ENCODE data around the gene SH2D7.

SH2D7 gene

DNA sequence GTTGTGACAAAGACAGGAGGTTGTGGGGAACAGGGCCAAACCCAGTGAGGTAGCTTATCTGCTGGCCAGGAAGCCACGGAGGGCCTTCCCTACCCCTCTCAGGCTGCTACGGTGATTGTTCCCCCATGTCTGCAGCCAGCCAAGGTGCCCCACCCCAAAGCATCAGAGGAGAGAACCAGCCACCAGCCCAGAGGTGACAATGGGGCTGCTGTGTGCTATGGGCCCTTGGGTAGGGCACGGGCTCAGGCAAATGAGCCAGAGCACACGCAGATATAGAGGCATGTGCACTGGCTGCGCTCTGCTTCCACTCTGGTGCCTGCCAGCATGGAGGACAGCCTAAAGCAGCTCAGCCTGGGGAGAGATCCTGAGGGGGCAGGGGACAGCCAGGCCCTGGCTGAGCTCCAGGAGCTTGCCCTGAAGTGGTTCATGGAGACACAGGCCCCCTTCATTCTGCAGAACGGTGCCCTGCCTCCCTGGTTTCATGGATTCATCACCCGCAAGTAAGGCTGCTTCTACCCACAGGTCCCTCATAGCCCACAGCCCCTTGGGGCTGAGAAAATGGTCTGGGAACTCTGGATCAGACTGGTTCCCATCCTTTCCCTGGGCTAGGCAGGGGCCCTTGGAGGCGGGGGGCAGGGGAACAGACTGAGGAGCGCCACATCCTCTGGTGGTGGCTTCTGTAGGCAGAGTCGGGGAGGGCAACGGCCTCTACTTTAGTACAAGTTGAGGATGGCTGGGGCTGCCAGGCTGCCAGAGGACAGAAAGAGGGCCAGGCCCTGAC lies at the start of gene SH2D7:
Gene SH2D7, plus strand, starts transcription at position 301 of the 781 bp plus-strand sequence. Its CDS starts 24 bp downstream, at position 325.
- no peak for DNase-seq

DNA sequence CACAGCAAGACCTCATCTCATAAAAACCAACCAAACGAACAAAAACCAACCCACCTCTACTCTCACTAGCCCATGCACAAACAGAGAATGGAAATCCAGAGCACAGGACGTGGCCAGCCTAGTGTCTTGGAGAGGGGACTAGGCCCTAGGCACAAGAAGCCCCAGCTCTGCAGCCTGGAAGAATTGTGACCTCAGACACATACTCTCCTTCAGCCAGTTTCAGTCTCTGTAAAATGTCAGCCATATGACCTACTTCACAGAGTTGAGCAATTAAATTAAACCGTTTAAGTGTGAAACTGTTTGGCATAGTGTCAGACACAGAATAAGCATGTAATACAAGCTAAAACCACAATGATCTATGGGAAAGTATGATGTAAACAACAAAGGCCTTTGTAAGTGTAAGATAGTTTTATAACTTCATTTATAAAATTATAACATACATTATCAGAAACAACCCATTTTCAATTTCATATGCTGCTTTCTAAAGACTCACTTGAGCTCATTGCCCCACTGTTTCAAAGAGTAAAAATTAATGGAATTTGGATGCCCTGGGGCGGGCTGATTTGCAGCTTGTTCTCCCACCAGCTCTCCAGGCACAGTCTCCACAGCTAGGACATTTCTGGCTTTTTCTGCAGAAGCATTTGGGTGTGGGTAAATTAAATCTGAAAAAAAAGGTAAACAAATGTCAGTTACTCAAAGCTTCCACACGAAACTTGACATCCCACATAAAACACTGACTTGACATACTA lies 47.8 kb upstream of the SH2D7 start:
- no peak for DNase-seq

DNA sequence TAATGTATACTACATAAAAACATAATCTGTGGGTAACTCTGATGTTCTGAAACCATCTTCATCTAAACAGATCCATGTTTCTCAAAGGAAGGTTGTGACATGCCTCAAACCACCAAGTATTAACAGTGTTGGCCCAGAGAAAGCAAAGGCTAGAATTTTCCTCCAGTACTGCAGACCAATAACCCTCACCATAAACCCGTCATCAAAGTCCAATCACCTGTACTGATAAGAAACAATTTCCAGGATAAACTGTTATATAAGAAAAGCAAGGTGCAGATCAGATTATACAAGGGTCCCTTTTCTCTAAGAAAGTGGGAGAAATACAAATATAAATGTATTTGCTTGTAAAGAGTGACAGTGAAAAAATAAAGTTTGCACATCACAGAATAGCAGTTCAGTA lies 47.2 kb upstream of the SH2D7 start:
- DNase-seq, result no peak

DNA sequence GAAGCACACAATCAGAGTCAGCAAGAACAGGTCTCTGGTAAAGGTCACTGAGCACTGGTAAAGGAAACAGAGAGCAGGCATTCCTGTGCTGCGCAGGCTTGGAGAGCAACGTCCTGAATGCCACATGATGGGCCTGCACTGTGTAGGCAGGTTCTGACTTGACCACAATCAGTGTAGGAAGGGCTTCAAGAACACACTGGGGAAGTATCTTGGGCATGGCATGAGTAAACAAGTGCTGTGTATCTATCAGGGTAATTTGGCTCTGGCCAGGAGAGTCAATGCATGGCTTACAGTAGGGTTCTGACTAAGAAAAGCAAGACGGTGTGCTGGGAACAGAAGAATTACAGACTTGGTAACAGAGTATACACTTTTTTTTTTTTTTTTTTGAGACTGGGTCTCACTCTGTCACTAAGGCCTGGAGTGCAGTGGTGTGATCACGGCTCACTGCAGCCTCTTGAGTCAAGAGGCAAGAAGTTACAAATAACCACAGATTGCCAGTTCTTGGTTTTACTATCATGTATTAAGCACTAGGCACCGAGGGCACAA lies 45.5 kb upstream of the SH2D7 start:
- DNase-seq, result no peak

DNA sequence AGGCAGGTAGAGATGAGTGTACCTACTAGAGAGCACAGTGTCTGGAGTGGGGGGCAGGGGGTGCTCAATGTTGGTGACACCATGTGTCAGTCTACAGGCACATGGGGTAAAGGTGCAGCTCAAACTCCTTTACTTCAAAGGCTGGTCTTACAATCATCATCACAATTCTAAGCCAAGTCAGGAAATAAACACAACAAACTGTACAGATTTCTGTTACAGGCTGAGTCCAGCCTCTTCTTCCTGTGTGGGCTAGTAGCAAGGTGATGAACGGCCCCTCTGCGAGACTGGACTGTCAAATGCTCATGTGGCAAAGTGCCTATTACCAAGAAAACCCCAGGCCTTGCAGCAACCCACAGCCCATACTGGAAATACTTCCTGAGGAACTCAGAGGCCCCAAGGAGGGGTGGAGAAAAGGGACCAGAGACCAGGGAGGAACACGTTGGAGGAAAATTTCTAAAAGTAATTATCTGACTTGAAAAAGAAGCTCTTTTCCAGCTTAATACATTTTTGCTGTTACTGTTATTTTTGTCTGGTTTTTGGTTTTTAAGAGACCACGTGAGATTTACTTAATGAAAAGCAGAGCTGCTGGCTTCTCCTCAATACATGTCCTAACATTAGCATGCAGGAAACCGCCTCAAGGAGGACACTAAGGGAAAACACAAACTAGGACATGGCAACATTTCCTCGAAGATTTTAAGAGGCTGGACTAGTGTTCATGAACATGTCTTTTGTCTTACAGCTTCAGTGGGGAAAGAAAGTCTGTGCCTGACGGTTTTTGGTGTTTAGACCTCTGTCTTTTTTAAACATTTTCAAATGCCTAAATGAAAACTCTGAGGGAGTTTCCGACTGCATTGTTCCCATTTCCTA lies 44.4 kb upstream of the SH2D7 start:
- DNase-seq, result no peak

DNA sequence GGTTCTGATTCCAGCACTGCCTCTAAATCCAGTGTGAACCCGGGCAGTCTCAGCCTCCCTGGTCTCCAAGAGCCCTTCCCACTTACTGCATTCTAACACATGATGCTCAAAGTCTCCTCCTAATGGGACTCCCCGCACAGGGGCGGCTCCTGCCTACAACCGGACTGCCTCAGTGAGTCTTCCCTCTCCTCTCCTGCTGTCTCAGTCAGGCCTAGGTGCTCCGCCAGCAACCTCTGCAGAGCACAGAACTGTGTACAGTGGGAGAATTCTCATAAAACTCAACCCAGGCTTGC lies 43.8 kb upstream of the SH2D7 start:
- no peak for DNase-seq

DNA sequence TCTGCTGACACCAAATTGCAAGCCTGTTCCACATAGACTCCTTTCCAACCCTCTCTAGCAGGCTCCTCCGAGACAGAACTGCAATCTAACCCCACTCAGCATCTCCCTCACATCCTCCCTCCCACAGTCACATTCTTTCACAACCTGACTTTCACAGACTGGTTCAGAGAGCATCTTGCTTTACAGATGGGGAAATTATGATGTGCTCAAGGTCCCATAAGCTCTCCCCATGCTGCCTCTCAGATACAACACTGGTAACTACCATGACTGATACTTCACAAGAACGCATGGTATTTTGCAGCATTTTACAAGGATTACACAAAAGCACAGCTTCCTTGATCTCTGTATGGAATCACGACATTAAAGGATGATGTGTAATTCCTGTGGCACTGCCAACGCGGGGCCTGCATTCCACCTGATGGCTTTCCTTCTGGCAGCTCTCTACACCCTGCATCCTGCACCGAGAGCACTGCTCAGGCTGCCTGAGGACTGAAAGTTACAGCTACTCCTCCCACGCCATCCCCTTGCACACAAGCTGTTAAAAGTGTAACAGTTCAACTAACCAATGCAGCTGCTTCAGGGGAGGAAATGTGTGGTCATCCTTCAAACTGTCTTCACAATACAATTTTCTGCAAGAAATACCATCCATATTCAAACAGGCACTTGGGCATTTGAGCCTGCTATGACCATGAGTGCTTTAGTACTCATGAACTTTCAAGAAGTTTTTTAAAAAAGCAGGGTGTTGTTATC lies 42.5 kb upstream of the SH2D7 start:
- no peak for DNase-seq

DNA sequence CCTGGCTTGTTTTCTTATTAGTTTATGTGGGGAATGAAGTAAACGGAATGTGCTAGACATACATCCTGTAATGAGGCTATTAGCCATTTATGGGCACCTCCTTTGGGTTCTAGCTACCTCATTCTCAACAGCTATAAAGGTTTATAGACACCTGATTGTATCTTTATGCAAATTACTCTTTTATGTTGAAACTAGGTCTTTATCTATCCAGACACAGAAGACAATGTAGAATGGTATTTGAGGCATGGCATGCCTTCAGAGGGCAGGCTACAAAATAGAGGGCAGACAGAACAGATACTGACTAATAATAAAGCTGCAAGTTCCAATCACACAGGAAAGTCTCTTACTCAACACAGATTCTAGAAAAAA lies 41.9 kb upstream of the SH2D7 start:
- DNase-seq, result no peak

DNA sequence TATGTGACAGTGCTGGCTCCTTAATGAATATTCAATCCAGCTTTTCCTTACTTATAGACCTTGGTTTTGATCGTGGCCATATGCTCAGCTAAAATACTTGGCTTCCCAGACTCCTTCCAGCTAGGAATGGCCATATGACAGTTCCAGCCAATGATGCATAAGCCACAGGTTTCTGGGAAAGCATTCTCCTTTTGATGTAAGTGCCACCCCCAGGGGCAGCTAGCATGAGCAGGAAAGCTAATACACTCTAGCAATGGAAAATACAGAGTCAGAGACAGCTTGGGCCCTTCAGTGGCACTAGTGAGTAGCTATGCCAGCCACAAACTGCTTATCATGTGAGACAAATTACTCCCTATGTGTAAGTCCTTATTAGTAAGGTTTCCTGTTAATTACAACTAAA lies 41.5 kb upstream of the SH2D7 start:
- DNase-seq, result no peak

DNA sequence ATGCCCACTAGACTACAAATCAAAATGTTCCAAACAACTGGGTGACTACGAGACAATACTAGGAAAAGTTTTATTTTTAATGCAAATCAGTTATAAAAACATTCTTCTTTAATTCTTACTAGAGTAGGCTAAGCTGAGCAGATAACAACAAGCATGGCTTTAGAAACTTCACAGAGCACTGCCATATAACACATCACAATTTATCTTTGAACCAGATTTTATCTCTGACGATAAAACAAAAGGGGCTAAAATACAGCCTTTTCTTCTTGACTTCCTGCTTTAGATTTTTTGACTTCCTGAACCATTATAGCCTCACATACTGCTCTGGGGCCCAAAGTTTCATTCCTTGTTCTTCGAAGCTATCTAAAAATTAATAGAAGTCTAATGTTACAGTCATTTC lies 40.8 kb upstream of the SH2D7 start:
- DNase-seq, result no peak

DNA sequence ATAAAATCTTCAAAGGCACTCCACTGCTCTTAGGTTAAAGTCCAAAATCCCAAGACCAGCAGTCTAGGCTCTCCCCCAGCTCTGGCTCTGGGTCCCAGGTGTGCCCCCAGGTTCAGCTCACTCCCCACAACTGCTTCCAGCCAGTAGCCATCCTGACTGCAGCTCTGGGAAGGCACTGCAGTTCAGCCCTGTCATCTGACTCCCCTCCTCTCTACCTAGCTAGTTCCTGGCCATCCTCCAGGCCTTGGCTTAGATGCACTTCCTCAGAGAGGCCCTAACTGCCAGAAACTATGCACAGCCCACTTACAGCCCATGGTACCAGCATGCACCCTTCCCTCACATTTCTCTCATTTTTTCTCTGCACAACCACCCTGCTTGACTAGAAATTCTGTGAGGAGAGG lies 40.4 kb upstream of the SH2D7 start:
- DNase-seq, result no peak

DNA sequence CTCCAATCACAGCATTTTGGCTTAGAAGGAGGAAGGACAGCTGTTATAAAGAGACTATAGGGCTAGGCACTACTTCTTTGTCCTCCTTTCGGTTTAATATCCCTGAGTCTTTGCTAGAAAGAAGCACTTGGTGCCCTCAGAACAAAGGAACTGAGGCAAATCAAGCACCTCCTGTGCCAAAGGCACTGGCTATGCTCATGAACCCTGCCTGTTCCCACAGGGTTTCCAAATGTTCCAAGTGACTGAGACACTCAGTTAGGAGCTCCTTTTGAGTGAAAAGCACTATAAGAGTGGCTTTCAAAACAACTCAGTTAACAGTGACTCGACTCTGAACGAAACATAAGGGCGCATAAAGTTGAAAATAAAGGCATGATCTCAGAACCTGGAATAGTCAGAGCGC lies 39.8 kb upstream of the SH2D7 start:
- no peak for DNase-seq

DNA sequence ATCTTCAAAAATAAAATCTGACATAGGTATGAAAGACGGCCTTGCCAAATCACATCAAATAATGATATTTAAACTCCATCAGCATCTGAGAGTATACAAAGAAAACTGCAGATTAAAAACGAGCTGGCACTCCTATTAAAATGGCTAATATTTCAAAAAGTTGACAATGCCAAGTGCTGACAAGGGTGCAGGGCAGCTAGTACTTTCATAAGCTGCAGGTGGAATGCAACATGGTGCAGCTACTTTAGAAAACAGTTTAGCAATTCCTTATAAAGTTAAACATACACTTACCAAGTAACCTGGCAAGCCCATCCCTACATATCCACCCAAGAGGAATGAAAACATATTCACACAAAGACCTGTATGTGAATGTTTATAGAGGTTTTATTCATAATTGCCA lies 37.8 kb upstream of the SH2D7 start:
- no peak for DNase-seq

DNA sequence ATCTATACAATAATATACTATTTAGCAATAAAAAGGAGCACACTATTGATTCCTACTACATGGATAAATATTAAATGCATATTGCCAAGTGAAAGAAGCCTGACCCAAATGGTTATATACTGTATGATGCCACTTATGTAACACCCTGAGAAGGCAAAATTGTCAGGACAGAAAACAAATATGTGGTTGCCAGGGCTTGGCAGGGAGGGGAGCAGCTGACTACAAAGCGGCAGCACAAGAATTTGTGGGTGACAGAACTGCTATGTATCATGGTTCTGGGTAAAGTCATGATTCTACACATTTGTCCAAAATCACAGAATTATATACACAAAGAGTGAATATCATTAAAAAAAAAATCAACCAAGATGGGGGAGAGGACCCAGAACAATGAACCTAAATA lies 37.4 kb upstream of the SH2D7 start:
- DNase-seq, result no peak

DNA sequence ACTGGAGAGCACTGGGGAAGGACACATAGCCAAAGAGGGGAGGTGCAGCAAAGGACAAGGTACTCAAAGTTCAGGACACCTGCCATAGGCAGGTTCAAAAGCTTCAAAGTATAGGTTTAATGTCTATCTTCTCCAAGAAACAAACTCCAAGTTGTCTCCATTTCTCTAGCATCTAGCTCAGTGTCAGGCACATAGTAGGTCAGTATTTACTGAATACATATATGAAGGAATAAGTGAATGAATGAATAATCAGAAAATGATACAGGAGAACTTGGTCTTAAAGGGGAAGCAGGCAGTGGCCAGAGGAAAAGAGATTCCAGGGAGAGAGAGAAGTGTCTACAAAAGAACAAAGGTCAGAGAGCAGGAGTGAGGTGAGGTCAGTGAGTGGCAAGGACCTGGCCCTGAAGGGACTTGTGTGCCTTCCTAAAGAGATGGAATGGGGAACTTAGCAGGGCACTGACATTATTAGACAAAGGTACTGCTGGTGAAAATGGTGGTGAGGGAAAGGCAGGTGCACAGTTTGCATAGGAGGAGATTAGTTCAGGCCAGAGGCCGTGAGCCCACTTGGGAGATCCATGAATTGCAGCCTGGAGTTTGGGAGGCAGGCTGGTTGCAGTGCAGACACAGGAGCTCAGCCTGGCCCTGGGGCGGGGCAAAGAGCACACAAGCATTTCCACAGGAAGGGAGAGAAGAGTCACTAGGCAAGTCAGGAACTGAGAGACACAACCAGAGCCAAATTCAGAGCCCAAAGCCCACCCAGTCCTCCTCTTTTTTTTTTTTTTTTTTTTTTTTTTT lies 36.2 kb upstream of the SH2D7 start:
- no peak for DNase-seq

DNA sequence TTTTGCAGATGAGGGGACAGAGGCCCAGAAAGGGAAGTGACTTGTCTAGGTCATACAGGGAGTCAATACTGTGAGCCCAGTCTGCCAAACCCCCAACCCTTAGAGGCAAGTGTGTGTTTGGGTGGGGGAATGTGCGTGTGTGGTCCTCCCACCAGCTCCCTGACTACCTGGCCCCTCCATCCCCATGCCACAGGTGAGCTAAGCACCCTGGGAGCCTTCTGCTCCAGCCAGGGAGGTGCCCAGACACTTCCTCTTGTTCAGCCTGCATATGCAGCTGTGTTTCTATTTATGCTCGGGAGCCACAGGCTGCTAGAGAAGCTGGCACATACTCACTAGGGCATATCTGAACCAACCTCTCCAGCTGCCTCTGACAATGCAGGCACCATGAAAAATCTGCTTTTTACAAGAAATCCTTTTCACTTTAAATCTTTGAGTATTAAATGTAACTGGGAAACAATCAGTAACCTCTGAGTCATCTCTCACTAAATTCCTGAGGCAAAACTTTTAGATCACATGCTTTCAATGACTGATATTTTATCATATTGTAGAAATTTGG lies 35.6 kb upstream of the SH2D7 start:
- DNase-seq, result no peak

DNA sequence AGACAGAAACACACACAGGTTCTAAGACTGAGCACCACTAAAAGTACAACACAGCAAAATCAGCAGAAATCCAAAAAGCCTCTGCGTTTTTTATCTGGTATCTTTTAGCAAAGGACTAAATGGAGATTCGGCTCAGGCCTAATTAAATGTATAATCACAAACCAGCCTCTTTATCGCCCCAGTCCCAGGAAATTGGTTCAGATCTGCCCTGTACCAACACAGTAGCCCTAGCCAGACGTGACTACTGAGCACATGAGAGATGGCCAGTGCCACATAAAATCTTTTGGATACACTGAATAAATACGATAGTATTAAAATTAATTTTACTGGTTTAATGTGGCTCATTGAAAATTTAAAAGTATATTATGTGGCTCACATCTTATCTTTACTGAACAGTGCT lies 34.6 kb upstream of the SH2D7 start:
- DNase-seq, result no peak

DNA sequence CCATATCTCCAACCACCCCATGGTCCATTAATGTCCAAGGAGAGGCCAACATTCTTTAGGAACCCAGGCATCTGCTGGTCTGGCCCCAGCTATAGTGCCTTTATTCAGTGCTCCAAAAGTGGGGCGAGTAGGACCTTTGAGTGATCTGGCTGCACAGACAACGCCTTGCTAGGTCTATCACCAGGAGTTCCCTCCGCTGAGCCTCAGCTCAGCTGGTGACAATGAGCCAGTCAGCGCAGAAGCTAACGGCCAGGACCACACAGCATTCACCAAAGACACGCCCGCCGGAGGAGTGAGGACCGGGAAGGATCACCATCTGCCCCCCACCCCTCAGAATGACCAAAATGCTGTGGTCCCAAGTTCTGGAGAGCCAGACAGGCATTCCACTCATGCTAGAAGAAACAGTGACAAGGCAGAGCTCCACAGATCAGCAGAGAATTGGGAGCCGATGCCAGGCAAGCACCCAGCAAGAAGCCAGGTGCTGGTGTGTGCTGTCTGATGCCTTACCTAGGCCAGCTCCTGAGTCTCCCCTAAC lies 33.9 kb upstream of the SH2D7 start:
- DNase-seq, result no peak

DNA sequence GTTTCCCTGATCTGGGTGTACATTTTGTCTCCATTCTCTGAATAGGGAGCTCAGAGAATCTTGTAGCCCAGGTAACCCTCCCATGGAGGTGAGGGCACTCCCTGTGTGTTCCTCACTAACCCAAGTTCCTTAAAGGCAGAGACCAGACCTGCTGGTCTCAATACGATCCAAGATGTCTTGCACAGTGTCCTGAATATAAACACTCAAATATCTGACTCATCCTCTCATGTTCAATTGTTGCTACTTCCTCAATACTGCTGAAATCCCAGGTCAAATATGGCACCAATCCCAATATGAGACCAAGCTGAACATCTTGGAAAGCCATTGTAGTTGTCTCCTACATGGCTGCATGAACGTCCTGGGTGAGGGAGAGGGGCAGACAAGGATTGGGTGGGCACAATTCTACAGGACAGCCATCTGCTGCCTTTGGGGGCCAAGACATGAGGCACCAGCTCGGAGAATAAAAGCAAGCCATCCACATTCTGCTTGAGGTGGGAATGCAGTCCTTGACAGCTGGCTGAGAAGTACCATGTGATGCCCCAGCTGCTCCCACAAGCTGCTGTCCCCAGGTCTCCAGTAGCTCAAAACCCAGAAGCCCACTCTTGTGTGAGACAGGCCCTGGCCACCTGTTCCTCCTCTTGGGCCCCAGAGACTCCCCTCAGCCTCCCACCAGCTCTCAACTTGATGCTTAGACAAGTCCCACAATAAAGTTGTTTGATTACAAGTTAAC lies 33.1 kb upstream of the SH2D7 start:
- DNase-seq, result peak; percentile 89

DNA sequence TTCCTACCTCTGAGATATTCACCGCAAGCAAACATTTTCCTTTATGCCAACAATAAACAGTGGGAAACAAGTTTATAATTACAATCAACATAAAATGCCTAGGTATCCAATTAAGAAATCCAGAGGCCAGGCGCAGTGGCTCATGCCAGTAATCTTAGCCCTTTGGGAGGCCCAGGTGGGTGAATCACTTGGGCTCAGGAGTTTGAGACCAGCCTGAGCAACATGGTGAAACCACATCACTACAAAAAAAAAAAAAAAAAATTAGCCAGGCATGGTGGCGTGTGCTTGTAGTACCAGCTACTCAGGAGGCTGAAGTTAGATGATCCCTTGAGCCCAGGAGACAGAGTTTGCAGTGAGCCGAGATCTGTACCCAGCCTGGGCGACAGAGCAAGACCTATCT lies 32.1 kb upstream of the SH2D7 start:
- no peak for DNase-seq

DNA sequence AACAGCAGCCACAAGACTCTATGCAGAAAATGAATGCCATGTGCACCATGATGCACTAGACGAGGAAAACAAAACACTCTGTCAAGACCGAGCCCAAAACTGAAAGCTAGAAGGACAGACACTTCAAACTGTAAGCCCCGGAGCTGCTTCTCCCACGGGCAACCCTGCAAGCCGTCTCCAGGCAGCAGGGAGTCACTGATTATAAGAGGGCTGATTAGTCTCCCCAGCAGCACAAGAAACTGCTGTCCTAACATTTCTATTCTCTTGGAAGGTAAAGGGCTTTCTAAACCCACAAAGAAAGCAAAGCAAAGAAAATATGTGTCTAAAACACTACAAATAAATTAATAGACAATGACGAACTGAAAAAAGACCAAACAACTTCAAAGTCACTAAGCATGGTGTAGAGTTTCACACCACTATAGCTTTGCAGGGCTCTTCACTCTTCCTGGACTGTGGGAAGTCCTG lies 30.4 kb upstream of the SH2D7 start:
- no peak for DNase-seq

All from NCI-H2171 (cell line).